COLO829 (cell line): ENCODE data around the gene GNB1L.

Experiments used
- DNase-seq: peaks from one replicate; pipeline ENCODE4 v3.0.0; 2012; ENCODE audit warnings: low spot score

The GNB1L gene

DNA sequence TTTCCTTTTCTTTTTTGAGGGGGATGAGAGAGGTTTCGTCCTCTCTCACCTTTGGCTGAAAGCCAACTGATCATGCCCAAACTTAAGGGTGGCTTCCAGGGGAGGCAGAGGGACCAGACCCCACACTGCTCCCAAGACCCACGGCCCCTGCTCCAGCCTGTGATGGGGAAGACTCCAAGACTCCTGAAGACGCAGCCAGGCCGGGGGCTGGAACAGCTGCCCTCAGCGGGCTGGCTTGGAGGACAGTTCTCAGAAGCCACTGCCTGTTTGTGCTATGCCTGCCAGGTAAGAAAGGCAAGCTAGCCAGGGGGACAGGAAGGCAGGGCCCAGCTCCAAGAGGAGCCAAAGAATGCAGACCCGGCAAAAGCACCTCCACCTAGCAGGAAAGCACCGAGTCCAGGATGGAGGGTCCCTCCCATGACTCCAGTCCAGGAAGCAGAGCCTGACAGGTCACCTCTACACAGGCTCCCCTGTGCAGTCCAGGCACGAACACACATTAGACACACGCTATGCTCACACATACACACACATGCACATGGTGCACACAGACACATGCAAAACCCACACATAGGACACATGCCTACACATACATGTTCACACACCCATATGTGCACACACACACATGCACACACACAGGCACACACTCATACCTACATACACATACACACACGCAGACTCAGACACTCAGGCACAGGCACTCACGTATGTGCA, 31.3 kb downstream of the GNB1L start:
- DNase-seq, result no peak

DNA sequence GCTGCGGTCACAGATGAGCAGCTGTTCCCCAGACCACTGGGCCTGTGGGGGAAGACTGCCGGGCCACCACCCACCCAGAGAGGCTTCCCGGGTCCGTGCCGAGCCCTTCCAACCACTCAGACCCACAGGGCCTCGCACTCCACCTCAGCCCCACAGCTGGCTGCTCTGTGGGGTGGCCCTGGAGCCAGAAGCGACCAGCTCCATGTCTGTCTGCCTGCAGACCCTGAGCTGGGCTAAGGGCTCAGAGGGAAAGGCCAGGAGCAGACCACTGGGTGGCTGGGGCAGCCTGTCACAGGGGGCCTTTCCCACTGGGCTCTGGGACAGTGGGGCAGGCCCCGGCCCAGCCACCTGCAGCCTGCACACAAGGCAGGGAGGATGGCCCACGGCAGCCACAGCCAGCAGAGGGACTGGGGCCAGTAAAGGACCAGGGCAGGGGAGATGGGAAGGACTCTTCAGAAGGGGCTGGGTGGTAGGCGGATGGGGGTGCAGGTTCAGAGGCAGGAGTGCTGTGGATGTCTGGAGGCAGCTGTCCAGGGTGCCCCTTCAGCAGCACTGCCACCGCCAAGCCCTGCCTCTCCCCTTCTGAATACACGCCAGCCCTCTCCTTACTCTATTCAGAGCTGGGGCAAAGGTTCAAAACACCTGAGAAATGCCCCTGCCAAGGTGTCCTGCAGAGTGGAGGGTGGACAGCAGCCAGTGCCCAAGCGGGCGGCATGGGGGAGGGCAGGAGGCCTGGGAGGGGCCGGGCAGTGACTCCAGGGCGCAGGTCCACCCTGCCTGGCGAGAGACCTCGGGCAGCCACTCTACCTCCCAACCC, 32.2 kb downstream of the GNB1L start:
- no peak for DNase-seq

DNA sequence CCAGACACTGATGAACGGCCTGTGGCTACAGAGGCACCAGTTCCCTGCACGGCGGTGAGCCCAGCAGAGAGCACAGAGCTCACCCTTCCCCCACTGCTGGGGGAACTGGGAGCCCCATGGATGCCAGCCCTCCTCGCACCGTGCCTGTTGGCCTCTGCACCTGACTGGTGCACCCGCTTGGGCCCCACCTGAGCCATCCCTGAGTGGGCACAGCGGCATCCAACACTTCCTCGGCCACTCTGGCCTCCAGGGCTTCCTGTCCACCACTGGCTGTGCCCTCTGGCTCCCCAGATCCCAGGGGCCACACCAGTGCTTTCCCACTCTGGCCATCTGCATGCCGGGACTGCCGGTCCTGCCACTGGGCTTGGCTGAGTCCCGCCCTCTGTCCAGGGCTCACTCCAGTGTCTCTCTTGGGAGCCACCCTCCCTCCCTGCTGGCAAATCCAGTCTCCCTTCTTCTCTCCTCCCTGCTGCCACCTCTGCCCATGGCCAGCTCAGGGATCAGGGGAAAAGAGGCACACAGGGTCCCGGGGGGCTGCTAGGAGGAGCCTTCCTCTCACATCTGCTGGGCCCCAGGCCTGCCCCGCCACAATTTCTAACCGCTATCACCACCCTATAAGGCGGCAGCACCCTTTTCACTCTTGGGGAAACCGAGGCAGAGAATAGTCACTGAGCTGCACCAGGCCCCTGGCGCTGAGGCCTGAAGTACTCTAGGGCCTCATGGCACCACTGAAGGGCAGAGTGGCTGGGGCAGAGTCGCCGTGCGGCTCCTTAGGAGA, 33.0 kb downstream of the GNB1L start:
- DNase-seq, result no peak

DNA sequence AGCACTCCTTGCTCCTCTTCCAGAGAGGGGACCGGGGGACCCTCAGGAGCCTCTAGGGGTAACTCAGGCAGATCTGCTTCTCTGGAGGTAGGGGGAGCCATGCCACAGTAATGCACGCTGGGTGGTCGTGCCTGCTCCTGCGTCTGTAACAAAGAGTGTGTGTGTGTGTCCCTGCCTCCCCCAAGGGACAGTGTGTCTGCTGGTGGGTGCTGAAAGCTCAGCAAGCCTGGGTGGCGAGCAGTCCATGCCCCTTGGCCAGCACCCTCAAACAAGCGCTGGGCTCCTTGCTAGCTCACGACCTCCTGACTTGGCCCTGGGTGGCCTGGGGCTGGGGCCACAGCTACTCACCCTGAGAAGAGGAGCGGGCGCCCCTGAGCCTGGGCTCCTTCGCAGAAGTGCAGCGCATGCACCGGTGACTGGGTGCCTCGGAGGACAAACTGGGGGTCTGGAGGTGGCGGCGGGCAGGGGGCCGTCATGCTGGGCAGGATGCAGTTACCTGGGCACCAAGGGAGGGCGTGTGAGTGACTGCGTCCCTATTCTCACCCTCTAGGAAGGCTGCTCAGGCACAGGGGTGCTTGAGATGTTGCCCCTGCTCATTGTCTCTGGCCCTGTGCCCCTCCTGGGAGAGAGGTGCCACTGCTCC, 33.7 kb downstream of the GNB1L start:
- no peak for DNase-seq

DNA sequence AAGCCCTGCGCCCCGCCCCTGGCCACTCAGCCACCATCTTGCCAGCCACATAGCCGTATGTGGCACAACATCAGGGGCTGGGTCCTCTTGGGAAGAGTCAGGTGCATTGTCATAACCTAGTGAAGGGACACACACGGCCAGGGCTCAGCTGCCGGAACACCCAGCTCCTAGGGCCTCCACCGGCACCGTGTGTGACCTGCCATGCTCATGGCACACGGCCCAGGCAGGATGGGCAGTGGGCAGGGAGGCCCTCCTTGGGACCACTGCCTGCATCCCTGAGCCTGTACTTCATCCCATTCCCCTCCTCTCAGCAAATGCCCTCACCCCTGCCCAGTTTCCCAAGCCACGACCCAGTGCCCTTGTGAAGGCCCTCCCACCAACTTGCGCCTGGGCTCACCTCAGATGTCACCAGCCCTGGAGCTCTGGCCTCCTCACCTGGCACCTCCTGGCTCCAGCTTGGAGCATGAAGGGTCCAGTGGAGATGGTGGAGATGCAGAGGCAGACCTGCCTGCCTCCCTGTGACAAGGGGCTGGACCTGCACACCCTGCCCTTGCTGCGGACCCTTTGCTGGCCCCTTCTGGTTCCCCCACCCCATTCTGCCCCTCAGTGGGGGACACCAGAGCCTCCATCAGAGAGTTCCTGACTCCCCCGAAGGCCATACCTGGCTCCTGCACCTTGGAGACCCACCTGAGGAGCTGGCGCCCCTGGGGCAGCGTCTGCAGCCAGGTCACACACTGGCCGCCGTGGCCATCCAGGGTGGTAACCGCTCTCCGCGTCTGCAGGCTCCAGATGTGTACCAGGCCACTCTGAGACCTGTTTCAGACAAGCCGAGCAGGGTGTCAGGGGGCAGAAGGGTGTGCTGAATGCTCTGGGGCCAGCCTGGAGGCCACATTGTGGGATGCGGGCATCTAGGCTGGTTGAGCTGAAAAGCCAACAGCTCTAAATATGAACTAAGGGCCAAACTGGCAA, 34.5 kb downstream of the GNB1L start:
- DNase-seq, result no peak

DNA sequence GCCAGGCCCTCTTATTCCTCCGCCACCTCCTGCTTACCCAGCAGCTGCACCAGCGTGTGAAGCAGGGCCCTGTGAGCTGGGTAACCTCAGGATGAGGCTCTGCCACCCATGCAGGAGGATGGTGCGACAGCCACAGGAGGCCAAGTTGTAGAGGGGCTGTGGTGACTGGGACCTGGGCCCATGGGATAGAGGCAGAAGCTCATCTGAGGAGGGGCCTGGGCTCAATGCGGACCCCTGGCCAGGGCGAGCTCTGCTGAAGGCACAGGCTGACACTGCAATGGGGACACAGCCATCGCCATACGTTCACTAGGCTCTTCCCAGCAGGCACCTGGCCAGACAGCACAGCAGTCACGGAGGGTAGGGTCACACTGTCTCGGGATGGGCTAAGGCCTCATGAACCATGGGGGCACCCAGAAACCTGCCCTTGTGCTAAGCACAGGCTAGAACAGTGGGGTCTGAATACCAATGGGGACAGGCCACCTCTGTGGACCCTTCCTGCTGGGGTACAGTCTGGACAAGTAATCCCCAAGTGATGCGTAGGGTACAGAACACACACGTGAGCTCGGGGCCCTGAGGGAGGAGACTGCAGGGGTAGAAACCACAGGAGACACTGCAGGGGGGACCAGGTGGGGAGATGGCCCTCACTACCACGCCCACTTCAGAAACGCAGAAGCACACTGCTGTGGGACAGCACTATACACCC, 35.3 kb downstream of the GNB1L start:
- DNase-seq, result no peak

DNA sequence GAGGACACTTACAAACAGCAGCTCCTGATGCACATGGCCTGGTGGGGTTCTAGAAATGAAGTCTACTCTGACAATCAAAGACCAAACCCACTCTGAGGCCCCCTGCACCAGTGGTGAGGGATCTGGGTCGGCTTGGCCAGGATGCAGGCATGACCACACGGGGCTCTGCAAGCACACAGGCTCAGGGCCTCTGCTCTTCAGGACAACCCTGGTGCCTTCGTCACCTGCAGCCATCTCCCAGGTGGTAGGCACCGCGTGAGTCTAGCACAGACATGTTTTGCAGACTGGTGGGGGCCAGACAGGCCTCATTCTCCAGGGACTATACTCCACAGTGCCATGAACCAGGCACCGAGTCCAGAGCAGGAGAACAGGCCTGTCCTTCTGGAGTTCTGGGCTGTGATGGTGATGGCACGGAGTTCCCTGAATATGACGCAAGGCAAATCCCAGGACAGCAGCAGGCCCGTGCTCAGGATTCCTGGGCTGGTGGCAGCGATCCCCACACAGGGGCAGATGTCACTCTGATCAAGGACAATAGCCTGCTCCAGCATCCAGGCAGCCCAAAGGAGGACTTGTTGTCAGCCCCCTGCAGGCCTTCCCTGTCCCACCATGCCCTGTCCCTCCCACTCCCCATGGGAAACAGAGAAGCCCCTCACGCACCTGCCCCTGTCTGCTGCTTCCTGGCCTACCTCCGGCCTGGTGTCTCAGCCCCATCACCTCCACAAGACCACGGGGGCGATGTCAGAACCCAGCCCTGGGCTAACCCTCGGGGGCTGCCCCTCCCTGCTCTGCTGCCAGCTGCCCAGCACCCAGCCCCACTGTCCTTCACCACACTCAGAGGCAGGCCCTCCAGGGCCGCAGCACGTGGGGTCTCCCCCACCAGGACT, 36.1 kb downstream of the GNB1L start:
- no peak for DNase-seq

DNA sequence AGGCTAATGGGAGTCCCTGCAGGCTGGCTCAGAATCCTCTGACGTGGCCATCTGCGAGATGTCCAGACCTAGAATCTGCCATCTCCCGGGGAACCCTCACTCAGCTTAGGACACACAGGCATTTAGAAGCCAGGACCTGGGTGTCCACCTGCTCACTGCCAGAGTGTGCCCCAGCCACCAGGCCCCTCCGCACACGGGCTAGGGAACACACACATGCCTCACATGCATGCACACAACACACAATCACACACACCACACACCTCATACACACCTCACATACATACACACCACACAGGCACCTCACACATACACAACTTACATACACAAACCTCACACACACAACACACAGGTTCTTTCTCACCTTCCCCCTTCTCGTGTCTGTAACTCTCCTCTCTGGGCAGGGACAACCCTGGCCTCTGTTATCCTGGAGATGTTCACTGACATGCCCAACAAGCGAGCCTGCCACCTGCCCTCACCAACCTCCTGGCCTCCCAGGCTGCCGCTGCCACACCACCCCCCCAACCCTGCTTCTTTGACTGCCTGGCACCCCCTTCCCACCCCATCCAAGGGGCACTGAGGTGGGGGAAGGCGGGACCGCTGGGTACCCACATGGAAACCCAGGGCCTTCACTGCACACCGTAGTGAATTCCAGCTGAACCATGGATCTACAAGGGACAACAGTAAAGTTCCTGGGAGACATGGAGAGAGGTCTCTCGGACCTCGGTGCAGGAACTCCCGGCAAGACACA, 38.1 kb downstream of the GNB1L start:
- no peak for DNase-seq

DNA sequence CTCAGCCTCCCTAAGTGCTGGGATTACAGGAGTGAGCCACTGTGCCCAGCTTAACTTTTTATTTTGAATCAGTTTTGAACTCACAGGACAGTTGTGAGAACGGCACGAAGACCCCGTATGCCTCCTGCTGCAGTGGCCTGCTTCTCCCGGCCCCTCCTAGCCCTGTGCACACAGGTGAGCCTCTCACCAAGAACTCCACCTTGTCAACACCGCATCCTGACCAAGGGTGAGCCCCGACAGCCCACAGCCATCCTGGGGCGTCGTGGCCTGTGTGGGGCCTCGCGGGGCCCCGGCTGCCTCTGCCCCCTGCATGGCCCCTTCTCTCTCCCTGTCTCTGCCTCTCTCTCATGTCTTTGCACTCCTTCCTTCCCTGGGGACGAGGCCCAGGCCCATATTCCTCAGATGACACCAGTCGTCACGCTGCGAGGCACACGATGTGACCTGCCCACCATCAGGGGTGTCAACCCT, 38.8 kb downstream of the GNB1L start:
- no peak for DNase-seq

DNA sequence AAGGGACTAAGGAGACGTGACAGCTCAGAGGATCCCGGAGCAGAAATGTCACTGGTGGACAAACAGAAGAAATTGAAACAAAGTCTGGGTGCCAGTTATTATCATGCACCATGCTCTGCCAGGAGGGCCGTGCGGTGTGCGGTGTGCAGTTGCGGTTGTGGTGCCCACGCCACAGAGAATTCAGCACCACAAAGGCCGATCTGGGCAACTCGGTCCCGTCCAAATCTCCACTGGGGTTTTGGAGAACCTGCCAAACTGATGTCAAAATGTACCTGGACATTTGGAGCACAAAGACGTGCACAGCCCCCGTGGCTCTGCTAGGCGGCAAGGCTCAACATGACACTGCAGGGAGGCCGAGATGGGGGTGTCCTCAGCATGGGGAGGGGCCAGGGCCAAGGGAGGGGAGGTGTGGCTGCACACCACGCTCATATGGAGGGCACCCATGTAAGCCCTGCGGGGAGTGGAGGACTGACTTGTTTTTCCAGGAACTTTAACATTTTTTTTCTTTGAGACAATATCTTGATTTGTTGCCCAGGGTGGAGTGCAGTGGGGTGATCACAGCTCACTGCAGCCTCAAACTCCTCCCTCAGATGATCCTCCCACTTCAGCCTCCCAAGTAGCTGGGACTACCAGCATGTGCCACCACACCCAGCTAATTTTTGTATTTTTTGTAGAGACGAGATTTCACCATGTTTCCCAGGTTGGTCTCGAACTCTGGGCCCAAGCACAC, 39.4 kb downstream of the GNB1L start:
- DNase-seq, result no peak

DNA sequence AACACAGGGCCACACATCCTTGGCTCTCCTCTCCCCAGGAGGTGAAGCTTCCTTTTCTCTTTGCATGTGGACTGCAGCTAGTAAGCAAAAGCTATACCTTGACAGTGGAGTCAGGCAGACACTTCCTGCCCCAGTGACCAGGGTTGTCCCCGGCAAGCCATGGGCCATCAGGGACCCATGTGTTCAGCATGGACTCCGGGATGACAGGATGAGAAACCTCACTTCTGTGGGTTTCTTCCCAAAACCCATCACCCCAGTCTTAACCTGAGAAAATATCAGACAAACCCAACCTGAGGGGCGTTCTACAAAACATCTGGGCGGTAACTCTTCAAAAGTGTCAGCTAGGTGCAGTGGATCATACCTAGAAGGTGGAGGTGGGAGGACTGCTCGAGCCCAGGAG, 40.2 kb downstream of the GNB1L start:
- no peak for DNase-seq

DNA sequence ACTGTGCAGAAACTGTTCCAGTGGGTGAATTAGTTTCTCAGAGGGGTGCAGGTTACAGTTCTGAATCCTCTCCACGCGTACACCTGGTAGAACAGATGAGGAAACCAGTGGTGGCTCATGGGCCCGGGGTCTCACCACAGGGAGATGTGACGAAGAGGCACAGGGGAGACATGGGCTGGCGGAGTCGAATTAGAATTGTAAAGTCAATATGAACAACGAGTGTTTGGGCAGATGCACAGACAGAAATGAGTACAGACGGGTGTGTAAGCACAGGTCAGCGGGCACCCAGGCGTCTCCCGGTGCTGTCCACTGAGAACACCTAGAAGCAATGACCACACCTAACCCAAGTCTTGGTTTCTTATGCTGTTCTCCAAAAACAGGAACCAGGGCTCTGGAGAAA, 41.8 kb downstream of the GNB1L start:
- no peak for DNase-seq

DNA sequence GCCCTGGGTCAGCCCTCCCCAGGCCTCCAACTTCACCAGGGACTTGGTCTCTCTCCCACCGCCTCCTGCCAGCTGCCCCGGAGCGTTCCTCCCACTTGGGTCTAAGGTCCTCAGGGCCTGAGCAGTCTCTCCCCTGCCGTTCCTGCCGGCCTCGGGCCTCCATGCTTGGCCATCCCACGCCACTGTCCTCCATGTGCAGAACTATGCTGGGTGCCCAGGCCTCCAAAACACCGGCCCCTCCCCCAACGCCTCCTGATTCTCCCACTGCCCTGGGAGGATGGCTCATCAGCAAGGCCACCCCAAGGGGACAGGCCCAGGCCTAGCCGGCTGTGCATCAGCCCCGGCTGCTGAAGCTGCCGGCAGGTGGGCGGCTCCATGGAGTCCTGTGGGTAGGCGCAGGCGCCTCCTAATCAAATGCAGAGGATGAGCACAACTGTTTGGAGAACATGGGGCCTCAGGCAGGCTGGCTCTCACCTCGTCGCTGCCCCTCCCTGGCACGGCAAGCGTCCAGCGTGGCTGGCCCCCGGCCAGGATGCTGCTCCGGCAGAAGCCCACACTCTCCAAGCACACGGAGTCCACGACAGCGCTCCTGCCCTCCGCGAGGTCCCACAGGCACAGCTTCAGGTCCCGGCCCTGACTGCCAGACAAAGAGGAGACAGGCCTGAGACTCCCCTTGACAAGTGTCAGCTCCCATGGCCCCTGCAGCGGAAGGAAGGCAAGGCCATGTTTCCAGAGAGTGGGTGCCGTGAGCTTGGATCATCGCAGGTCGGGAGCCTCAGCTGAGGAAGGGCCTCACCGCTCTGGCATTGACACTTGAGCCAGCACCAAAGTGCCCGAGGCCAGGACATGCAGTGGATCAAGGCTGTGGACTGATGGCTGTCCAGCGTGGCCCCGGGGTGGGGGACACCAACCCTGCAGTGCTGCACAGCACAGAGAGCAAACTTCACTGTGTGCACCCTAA, 42.6 kb downstream of the GNB1L start:
- no peak for DNase-seq

DNA sequence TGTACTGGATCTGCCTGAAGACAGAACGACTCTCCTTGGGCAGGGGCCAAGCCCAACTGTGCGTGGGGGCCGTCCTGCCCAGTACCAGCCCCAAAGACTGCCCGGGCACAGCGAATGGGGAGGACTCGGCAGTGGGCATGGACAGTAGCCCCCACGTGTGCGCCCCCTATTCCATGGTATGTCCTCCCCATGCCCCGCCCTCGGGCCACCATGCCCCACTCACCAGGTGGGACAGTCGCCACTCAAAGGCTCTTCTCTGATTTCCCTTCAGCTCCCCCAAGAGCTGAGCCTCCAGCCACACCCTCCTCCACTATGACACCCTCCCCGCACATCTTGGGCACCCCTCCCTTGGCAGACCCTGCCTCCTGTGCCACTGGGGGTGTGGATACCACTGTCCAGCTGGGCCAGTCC, 43.5 kb downstream of the GNB1L start:
- DNase-seq, result no peak

DNA sequence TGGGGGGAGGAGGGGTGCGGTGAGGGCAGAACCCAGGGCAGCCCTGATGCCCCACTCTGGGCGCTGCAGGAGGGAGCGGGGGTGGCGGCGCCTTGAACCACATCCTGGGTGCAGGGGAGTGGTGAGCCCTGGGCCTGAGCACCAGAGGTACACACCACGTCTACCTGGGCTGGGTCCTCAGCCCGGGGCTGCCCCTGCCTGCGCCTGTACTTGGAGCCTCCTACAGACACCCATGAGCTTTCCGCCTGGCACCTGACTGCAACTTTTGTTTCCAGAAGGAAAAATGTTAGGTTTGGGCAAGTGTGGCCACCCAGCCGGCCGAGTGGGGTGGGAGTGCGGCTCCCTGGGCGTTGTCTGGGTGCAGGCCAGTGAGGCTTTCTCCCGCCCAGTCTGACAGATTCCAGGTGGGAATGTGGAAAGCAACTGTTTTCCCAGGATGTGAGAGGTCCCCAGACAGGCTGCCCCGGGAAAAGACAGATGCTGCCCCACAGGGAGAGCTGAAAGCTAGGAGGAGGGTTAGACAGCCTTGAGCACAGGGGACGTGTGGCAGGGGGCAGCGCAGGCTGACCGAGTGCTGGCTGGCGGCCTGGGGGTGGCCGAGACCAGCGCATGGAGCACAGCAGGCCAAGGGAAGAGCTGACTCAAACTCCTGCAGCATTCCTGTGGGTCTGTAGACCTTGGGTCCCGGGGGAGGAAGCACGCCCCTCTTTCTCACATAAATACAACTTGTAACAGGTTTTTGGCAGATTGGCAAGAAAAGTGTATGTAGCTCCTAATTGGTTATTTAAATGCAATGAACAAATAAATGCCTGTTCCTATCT, 44.1 kb downstream of the GNB1L start:
- DNase-seq, result no peak

DNA sequence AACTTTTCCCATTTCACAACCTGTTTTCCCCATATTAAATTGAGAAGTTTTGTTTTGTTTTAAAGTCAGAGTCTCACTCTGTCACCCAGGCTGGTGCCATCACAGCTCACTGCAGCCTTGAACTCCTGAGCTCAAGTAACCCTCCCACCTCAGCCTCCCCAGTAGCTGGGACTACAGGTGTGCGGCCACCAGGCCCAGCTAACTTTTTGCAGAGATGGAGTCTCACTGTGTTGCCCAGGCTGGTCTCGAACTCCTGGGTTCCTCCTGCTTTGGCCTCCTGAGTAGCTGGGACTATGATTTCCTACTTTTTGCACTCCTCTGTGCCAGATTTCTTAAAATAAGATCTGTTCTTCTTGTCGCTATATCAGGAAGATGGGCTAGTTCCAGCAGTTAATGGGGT, 44.9 kb downstream of the GNB1L start:
- DNase-seq, result no peak
